Measurements from ENCODE around the gene USP2.

DNA sequence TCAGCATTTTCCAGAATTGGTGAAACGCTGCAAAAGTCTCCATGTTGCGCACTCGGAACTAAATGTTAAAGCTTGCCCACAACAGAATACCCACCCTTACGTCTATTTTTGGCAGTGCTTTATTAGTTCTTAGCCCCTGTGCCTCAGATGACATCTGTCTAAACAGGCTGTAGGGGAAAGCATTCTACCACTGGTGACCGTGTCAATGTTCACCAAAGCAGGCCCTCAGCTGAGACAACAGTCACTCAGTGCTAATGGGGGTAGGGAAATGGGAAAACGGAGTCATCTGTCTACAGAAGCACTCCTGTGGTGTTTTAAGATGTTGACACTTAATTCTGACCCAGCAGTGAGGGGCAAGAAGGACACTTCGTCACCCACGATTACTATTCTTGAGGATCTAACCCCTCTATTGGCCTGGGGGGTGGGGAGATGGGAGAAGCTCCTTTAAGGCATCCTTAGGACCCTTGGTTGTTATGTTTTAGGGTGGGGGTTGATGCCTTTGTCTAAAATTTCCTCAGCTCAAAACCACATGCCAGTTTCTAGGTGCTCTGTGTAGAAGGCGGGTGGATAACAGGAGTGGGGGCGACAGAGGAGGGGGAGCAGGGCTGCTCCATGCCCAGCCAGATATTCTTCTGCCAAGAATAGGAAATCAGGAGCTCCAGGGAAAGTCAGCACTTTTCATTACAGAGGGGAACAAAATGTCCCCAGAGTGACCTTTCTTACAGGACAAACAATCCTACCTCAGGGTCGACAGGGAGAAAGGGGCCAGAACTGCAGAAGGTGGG, 19.4 kb downstream of the USP2 start:
- TF ChIP-seq, protein P1, sequence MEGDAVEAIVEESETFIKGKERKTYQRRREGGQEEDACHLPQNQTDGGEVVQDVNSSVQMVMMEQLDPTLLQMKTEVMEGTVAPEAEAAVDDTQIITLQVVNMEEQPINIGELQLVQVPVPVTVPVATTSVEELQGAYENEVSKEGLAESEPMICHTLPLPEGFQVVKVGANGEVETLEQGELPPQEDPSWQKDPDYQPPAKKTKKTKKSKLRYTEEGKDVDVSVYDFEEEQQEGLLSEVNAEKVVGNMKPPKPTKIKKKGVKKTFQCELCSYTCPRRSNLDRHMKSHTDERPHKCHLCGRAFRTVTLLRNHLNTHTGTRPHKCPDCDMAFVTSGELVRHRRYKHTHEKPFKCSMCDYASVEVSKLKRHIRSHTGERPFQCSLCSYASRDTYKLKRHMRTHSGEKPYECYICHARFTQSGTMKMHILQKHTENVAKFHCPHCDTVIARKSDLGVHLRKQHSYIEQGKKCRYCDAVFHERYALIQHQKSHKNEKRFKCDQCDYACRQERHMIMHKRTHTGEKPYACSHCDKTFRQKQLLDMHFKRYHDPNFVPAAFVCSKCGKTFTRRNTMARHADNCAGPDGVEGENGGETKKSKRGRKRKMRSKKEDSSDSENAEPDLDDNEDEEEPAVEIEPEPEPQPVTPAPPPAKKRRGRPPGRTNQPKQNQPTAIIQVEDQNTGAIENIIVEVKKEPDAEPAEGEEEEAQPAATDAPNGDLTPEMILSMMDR (IDR thresholded peaks at IDR 0.05), result no peak
- no peak for TF ChIP-seq SIN3A (IDR thresholded peaks at IDR 0.05; ENCODE audit: borderline replicate concordance, insufficient read depth, low read depth, low read length)
- no peak for TF ChIP-seq POLR2AphosphoS5 (IDR thresholded peaks at IDR 0.05; ENCODE audit: low read depth, low read length)
- no peak for TF ChIP-seq TCF7L2 (IDR thresholded peaks at IDR 0.05; ENCODE audit: low read depth, low read length)
- TF ChIP-seq, protein P2, sequence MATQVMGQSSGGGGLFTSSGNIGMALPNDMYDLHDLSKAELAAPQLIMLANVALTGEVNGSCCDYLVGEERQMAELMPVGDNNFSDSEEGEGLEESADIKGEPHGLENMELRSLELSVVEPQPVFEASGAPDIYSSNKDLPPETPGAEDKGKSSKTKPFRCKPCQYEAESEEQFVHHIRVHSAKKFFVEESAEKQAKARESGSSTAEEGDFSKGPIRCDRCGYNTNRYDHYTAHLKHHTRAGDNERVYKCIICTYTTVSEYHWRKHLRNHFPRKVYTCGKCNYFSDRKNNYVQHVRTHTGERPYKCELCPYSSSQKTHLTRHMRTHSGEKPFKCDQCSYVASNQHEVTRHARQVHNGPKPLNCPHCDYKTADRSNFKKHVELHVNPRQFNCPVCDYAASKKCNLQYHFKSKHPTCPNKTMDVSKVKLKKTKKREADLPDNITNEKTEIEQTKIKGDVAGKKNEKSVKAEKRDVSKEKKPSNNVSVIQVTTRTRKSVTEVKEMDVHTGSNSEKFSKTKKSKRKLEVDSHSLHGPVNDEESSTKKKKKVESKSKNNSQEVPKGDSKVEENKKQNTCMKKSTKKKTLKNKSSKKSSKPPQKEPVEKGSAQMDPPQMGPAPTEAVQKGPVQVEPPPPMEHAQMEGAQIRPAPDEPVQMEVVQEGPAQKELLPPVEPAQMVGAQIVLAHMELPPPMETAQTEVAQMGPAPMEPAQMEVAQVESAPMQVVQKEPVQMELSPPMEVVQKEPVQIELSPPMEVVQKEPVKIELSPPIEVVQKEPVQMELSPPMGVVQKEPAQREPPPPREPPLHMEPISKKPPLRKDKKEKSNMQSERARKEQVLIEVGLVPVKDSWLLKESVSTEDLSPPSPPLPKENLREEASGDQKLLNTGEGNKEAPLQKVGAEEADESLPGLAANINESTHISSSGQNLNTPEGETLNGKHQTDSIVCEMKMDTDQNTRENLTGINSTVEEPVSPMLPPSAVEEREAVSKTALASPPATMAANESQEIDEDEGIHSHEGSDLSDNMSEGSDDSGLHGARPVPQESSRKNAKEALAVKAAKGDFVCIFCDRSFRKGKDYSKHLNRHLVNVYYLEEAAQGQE (IDR thresholded peaks at IDR 0.05; ENCODE audit: insufficient read depth in 1 of 2, low read depth in 2 of 2, low read length in 1 of 2), result no peak

Measured in Panc1 (cell line).